HG03571 (cell line): ENCODE data around the gene GLB1L3.

ENCODE experiments used
- ATAC-seq: cut with Tn5 transposase; IDR thresholded peaks from one replicate; pipeline ENCODE4 v1.9.1; 2021; ENCODE audit not compliant: unreplicated experiment

The GLB1L3 gene

GRCh38 chr11:134275534-134276395, at the start of gene GLB1L3:
GLB1L3 (plus strand) TSS chr11:134276379; CDS start chr11:134276741, 362 bp downstream.
- ATAC-seq, result no peak

GRCh38 chr11:134226806-134227325, 49.3 kb upstream of the GLB1L3 start:
- no peak for ATAC-seq

DNA sequence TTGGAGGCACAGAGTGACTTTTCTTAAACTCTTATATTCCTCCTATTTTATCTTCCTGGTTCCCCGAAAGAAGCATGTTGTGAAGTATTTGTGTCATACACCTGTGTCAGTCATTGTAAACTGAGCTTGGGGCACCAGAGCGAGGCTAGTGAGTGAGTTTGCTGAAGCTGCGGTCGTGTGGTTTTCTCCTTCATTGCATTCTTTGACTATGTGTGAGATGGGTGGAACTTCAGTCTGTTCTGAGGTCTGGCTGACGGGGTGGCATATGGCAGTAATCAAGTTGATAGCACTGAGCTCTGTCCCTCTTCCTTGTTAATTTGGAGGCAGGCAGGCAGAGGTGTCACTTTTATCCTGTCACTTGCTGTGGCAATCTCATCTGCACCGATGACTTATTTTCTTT, 47.6 kb upstream of the GLB1L3 start:
- ATAC-seq, result peak; percentile 58

DNA sequence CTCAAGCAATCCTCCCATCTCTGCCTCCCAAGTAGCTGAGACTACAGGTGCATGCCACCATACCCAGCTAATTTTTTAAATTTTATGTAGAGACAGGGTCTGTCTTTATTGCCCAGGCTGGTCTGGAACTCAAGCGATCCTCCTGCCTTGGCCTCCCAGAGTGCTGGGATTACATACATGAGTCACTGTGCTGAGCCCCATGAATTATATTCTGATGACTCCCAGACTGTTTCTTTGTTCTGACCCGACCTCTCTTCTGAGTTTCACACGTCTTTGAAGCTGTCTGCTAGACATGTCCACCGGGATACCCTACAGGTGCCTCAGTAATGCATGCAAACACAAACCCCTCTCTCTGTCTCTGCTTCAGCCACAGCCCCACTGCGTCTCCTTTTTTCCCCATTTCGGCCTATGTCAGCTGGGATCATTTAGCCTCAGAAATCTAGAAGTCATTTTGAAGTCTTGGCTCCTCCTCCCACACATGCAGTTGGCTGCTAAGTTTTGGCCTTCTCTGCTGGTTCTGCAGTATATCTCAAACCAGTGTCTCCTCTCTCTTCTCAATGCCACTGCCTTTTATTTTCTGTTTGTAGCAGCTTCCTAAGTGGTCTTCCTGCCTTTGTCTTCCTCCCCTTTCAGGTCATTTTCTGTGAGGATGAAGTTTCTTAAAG, 46.9 kb upstream of the GLB1L3 start:
- ATAC-seq, result no peak

GRCh38 chr11:134230339-134230738, 45.8 kb upstream of the GLB1L3 start:
- ATAC-seq, result no peak

- no peak for ATAC-seq
Measured at GRCh38 chr11:134231958-134232659, 44.1 kb upstream of the GLB1L3 start.

DNA sequence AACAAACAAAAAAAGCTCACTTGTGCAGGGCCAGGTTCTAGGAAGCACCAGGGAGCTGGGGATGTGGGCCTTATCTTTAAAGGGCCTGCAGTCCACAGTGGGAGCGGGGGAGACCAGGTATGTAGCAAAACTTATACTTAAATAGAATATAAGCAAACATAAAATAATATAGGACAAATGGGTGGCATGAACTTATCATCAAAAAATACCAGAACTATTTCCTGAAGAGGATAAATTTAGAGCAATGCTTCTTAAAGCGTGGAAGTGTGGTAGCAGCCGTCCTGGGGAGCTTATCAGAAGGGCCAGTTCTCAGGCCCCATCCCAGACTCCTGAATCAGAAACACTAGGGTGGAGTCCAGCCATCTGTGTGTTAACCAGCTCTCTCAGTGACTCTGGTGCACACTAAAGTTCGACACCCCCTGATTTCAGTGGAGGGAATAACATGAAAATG, 42.4 kb upstream of the GLB1L3 start:
- ATAC-seq, result no peak

- ATAC-seq, result no peak
Measured at GRCh38 chr11:134235399-134235798, 40.8 kb upstream of the GLB1L3 start.

DNA sequence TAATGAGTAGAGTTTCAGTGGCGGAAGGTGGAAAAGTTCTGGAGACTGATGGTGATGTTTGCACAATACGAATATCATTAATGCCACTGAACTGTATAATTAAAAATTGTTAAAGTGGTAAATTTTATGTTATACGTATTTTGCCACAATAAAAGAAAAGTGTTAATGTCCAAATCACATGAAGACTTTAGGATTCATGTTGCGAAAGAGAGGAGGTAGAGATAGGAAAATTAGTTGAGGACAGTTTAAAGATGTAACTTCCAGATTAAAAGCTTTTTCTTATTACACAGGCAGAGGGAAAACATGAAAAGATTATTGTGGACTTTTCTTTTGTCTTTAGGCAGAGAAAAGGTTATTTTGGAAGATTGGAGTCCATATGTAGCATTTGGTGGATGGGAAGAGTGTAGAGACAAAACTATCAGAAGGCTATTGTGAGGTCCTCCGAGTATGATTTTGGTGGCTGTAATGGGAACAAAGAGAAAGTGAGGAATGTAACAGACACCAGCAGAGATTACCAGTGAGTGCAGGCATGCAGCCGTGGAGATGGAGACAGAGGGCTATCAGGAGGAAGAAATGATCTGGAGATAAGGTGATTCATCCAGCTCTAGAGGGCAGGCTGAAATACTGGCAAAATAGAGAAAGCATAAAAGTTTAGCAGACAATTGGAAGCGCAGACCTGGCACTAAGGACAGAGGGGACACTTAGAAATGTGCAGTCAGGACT, 39.2 kb upstream of the GLB1L3 start:
- no peak for ATAC-seq

DNA sequence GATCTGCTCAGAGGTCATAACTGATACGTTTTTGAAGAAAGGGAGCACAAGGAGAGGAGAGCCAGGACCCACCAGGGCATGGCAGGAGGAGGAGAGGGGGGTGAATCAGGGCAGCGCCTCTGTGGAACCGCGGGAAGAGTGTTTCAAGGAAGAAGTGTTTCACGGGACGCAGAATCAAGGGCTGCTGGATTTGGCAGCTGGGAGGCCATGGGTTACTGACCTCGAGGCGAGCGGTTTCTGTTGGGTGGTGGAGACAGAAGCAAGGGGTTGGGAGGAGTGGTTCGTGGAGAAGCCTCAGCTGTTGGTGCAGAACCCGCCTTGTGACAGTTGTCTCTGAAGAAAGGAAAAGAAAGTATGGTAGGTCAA, 38.6 kb upstream of the GLB1L3 start:
- no peak for ATAC-seq

DNA sequence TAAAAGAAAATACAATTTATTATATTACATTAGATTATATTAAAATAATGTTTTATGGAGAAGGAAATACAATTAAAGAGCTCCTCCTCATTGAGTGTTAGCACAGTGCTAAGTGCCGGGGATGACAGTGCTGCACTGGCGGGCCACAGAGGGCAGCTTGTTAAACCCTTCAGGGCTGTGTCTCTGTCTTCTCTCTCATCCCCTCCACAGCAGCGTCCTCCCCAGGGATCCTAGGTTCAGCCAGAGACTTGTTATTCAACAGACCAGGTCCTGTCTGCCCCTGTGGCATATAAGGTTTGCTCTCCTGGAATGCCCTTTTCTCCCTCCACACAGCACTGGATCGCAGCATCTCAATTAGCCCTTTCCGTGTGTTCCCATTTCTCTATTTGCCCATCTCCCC, 37.2 kb upstream of the GLB1L3 start:
- no peak for ATAC-seq

GRCh38 chr11:134240592-134240991, 35.6 kb upstream of the GLB1L3 start:
- no peak for ATAC-seq

GRCh38 chr11:134242376-134242775, 33.8 kb upstream of the GLB1L3 start:
- no peak for ATAC-seq

- no peak for ATAC-seq
Measured at GRCh38 chr11:134243913-134244312, 32.3 kb upstream of the GLB1L3 start.

GRCh38 chr11:134244593-134244992, 31.6 kb upstream of the GLB1L3 start:
- peak; percentile 87 for ATAC-seq

- no peak for ATAC-seq
Measured at GRCh38 chr11:134245434-134245833, 30.7 kb upstream of the GLB1L3 start.

- ATAC-seq, result no peak
Measured at GRCh38 chr11:134246100-134246499, 30.1 kb upstream of the GLB1L3 start.

DNA sequence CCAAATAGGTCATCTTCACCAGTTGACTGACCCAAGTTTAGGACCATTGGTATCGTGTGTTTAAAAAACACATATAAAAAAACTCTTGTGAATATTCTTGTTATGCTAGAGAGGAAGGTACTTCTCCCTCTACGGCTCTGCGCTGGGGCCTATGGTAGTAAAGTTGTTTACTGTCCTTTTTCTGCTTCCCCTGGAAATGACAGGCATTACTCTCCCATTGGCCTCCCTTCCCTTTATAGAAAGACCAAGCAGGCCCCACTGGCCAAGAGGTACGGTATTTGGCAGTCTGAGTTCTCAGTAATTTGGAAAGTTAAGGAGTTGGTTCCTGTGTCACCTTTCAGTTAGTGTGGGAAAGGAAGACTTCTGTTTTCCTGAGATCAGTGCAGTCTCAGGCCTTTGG, 29.5 kb upstream of the GLB1L3 start:
- no peak for ATAC-seq

DNA sequence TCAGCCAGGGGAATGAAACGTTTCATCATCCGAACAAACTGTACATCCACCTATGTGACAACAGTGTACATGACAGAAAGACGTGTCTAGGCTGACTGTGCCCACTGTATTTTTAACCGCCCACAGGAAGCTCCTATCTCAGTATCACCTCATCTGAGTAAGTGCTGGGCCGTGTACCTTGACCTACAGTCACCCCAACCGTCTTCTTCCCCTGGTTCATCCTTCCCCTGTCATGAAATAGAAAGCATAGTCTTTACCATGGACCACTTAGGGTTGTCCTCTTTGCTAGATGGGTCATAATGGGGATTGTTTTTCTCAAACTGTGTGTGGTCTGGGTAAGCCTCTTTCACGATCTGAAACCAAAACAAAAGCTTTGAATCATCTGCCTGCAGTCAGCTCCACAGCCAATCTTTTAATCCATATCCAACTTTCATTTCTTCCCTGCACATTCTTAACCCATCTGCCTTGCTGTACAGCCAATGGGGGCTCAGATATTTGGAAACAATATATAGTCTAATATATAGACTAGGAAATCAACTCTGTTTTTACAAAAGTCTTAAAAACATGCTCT, 27.2 kb upstream of the GLB1L3 start:
- no peak for ATAC-seq

GRCh38 chr11:134250246-134250645, 25.9 kb upstream of the GLB1L3 start:
- ATAC-seq, result no peak

- ATAC-seq, result no peak
Measured at GRCh38 chr11:134250675-134251074, 25.5 kb upstream of the GLB1L3 start.
